HepG2 (cell line): ENCODE measurements around the gene SMDT1. TPM values are rescaled to one million over a fixed set of nuclear protein-coding genes. Genes with fewer than 3 reads are reported as not detected.

ENCODE experiments used
- DPF2 ChIP-seq: sonication (generic); formaldehyde crosslinking; IDR thresholded peaks from 2 replicates; pipeline ENCODE4 v1.4.0; 2020; ENCODE audit warnings: mild to moderate bottlenecking, low read depth, missing genetic modification reagents, borderline replicate concordance
- ELF1 ChIP-seq: sonication (generic); formaldehyde crosslinking; IDR thresholded peaks from 2 replicates; pipeline ENCODE4 v1.4.0; 2020; ENCODE audit warnings: missing genetic modification reagents
- ELF3 ChIP-seq: IDR thresholded peaks from 2 replicates; pipeline ENCODE4 v1.6.1; 2016; ENCODE audit warnings: missing genetic modification reagents, missing compliant biosample characterization
- HINFP ChIP-seq: sonication (generic); formaldehyde crosslinking; IDR thresholded peaks from 2 replicates; pipeline ENCODE4 v1.4.0; 2020; ENCODE audit warnings: low read depth, mild to moderate bottlenecking, missing genetic modification reagents
- NCOA5 ChIP-seq: sonication (generic); formaldehyde crosslinking; IDR thresholded peaks from 2 replicates; pipeline ENCODE4 v1.4.0; 2020; ENCODE audit warnings: missing genetic modification reagents
- PAX8 ChIP-seq: sonication (generic); formaldehyde crosslinking; IDR thresholded peaks from 2 replicates; pipeline ENCODE4 v1.8.0; 2022; ENCODE audit warnings: mild to moderate bottlenecking, missing genetic modification reagents, borderline replicate concordance
- RARG ChIP-seq: sonication (generic); formaldehyde crosslinking; IDR thresholded peaks from 2 replicates; pipeline ENCODE4 v1.4.0; 2020; ENCODE audit warnings: low read depth, mild to moderate bottlenecking, missing genetic modification reagents
- SALL2 ChIP-seq: sonication (generic); formaldehyde crosslinking; IDR thresholded peaks from 2 replicates; pipeline ENCODE4 v1.8.1; 2023; ENCODE audit warnings: mild to moderate bottlenecking, missing genetic modification reagents, inconsistent platforms
- SNRNP70 ChIP-seq: fragments of 200-400 bp; formaldehyde crosslinking; IDR thresholded peaks from 2 replicates; pipeline ENCODE4 v1.6.1; 2017; ENCODE audit warnings: mild to moderate bottlenecking, low read depth, low read length, moderate library complexity
- TEF ChIP-seq: sonication (generic); formaldehyde crosslinking; IDR thresholded peaks from 2 replicates; pipeline ENCODE4 v1.5.0; 2020; ENCODE audit warnings: missing genetic modification reagents
- THAP9 ChIP-seq: sonication (generic); formaldehyde crosslinking; IDR thresholded peaks from 2 replicates; pipeline ENCODE4; 2020; ENCODE audit warnings: missing genetic modification reagents, mild to moderate bottlenecking, borderline replicate concordance
- THRA ChIP-seq: sonication (generic); formaldehyde crosslinking; IDR thresholded peaks from 2 replicates; pipeline ENCODE4 v1.4.0; 2020; ENCODE audit warnings: missing genetic modification reagents, borderline replicate concordance
- U2AF1 ChIP-seq: fragments of 200-400 bp; formaldehyde crosslinking; optimal IDR thresholded peaks from 2 replicates; pipeline ENCODE3; 2017; ENCODE audit warnings: mild to moderate bottlenecking, low read depth, low read length
- YEATS2 ChIP-seq: sonication (generic); formaldehyde crosslinking; IDR thresholded peaks from 2 replicates; pipeline ENCODE4 v1.4.0; 2020; ENCODE audit warnings: missing genetic modification reagents, borderline replicate concordance
- ZFAT ChIP-seq: sonication (generic); formaldehyde crosslinking; conservative IDR thresholded peaks from 2 replicates; pipeline ENCODE4 v1.8.1; 2023; ENCODE audit warnings: missing genetic modification reagents, inconsistent platforms
- ZKSCAN8 ChIP-seq: IDR thresholded peaks from 2 replicates; pipeline ENCODE4 v1.6.1; 2016; ENCODE audit warnings: borderline replicate concordance, missing genetic modification reagents, missing compliant biosample characterization
- ZNF20 ChIP-seq: sonication (generic); formaldehyde crosslinking; IDR thresholded peaks from 2 replicates; pipeline ENCODE4 v1.4.0; 2020; ENCODE audit warnings: mild to moderate bottlenecking, moderate library complexity, missing genetic modification reagents
- ZNF350 ChIP-seq: sonication (generic); formaldehyde crosslinking; IDR thresholded peaks from 2 replicates; pipeline ENCODE4 v1.4.0; 2020; ENCODE audit warnings: mild to moderate bottlenecking, low read depth, missing genetic modification reagents, borderline replicate concordance
- ZNF501 ChIP-seq: sonication (generic); formaldehyde crosslinking; IDR thresholded peaks from 2 replicates; pipeline ENCODE4 v1.5.1; 2020; ENCODE audit warnings: mild to moderate bottlenecking, moderate library complexity, missing genetic modification reagents
- ZNF569 ChIP-seq: sonication (generic); formaldehyde crosslinking; IDR thresholded peaks from 2 replicates; pipeline ENCODE4 v1.5.0; 2020; ENCODE audit warnings: mild to moderate bottlenecking, missing genetic modification reagents, moderate library complexity, borderline replicate concordance
- ZNF629 ChIP-seq: sonication (generic); formaldehyde crosslinking; conservative IDR thresholded peaks from 2 replicates; pipeline ENCODE4 v1.5.0; 2020; ENCODE audit warnings: missing genetic modification reagents
- ZNF746 ChIP-seq: sonication (generic); formaldehyde crosslinking; IDR thresholded peaks from 2 replicates; pipeline ENCODE4 v1.8.0; 2022; ENCODE audit warnings: mild to moderate bottlenecking, missing genetic modification reagents
- polyA plus RNA-seq, 8 experiments: library from polyadenylated mRNA; depleted of rRNA in 3 of 8; stranded (reverse) in 7 of 8; unstranded in 1 of 8; fragments of >200 nt; fragmentation: Illumina TruSeq in 4 of 8; extraction: Trizol in 4 of 8; gene quantifications; 2 replicates each; pipeline versions ENCODE4 v1.2.1 to v1.2.3, GENCODE V29; 2011 to 2016; ENCODE audit warnings: low read depth in 4 of 8, missing spikeins in 1 of 8, mixed read lengths in 1 of 8; ENCODE audit not compliant: insufficient read depth in 1 of 8
- total RNA-seq, 5 experiments: library from RNA; depleted of rRNA; stranded (reverse); fragments of >200 nt; fragmentation: Illumina TruSeq; extraction: Trizol; gene quantifications; 2 replicates each; pipeline ENCODE4 v1.2.3, GENCODE V29; 2016; ENCODE audit warnings: low read depth in 1 of 5

The SMDT1 gene
- total and polyA plus RNA-seq, 2 of the 13 experiments (the other 11 are each of a cell fraction or from before 2014, with no cell fraction given): 8.3 to 26.6 TPM

GRCh38 chr22:42070517-42071422 is 8.7 kb upstream of the SMDT1 start, which contains the start of gene NAGA (continued):
- TF ChIP-seq SALL2 (CRISPR knock-in tag) (0 out of 2 replicates have a peak, but pooled peaks have one; percentile 33), ELF1 (CRISPR knock-in tag) (peak; percentile 70), YEATS2 (CRISPR knock-in tag) (peak; percentile 80; the same call in 1 of the 2 replicates), U2AF1 (peak; percentile 58), PAX8 (peak; percentile 90; the same call in 1 of the 2 replicates), SNRNP70 (no peak), DPF2 (CRISPR knock-in tag) (no peak), HINFP (peak; percentile 91), ZFAT (CRISPR knock-in tag) (no peak), RARG (CRISPR knock-in tag) (no peak), ZNF20 (CRISPR knock-in tag) (0 out of 2 replicates have a peak, but pooled peaks have one; percentile 24), ZNF629 (no peak), ZNF350 (CRISPR knock-in tag) (no peak; the same call in 1 of the 2 replicates), TEF (no peak), ZNF746 (CRISPR knock-in tag) (no peak; the same call in 1 of the 2 replicates), ZNF569 (CRISPR knock-in tag) (no peak), ELF3 (no peak; the same call in 1 of the 2 replicates), ZKSCAN8 (0 out of 2 replicates have a peak, but pooled peaks have one; percentile 30), THAP9 (CRISPR knock-in tag) (peak; percentile 85), THRA (CRISPR knock-in tag) (no peak), ZNF501 (CRISPR knock-in tag) (peak; percentile 96), NCOA5 (CRISPR knock-in tag) (no peak)
